Natural killer cell treated with Interleukin-12 subunit alpha and Interleukin-12 subunit beta and Interleukin-15 and Interleukin-18, amount 100 ng/mL, for 72 hours (primary cell): ENCODE measurements around the gene IFITM5. TPM values are rescaled to one million over a fixed set of nuclear protein-coding genes. Genes with fewer than 3 reads are reported as not detected.
"Not testable (repeated sequence)": the region's sequence is repeated elsewhere in the genome, so short reads cannot be mapped to it uniquely, and the experiment has no call there.

Source experiments
- ATAC-seq, 2 donors: fragments of 150-1000 bp; cut with Tn5 transposase in 1 of 2; sonication (Bioruptor Pico), chemical (Tn5 transposase) in 1 of 2; 2 replicates each; pipeline ENCODE4 v1.10.0; 2021
- DNase-seq: peaks from one replicate; pipeline ENCODE4 v3.0.0; 2022; ENCODE audit warnings: low spot score
- H3K27ac Mint-ChIP-seq, 2 donors: 1 replicate in 1 of 2; 2 replicates in 1 of 2; pipeline ENCODE4 v1.8.0; 2022; ENCODE audit warnings: mixed read lengths in 2 of 2, mild to moderate bottlenecking in 1 of 2, moderate library complexity in 1 of 2
- H3K27me3 Mint-ChIP-seq, 2 donors: 1 replicate in 1 of 2; 2 replicates in 1 of 2; pipeline ENCODE4 v1.8.0; 2022; ENCODE audit warnings: mixed read lengths in 2 of 2
- H3K36me3 Mint-ChIP-seq: one replicate; pipeline ENCODE4 v1.8.0; 2022; ENCODE audit warnings: mixed read lengths
- H3K4me1 Mint-ChIP-seq, 2 donors: 1 replicate in 1 of 2; 2 replicates in 1 of 2; pipeline ENCODE4 v1.8.0; 2022; ENCODE audit warnings: low read depth in 2 of 2, mixed read lengths in 2 of 2, mild to moderate bottlenecking in 1 of 2
- H3K4me3 Mint-ChIP-seq: one replicate; pipeline ENCODE4 v1.8.0; 2022; ENCODE audit warnings: mixed read lengths
- H3K9me3 Mint-ChIP-seq: 2 replicates; pipeline ENCODE4 v1.8.0; 2022; ENCODE audit warnings: mixed read lengths
- total RNA-seq, 2 donors: library from RNA; stranded (reverse); gene quantifications; one replicate each; pipeline ENCODE4 v1.2.3, GENCODE V29; 2022

IFITM5 gene
- total RNA-seq, 2 donors from 2014 or later: not detected

GRCh38 chr11:291281-292210 lies 7.8 kb downstream of the IFITM5 start:
- peaks cover 13 to 21% of the 10 kb centered on the region in 2 donors for H3K4me1 Mint-ChIP-seq
- H3K27ac Mint-ChIP-seq: no peak overlapping the region
- ATAC-seq (no peak), DNase-seq (peak; percentile 56)
- no peaks in the 10 kb centered on the region for H3K36me3 Mint-ChIP-seq
- H3K9me3 Mint-ChIP-seq: no peaks in the 10 kb centered on the region
- H3K27me3 Mint-ChIP-seq: peaks cover 0 to 7% of the 10 kb centered on the region in 2 donors
- H3K4me3 Mint-ChIP-seq: no peak overlapping the region

GRCh38 chr11:290621-291231 lies 8.6 kb downstream of the IFITM5 start:
- H3K4me3 Mint-ChIP-seq: peak overlapping the region; percentile 59
- no peak overlapping the region for H3K27ac Mint-ChIP-seq
- no peaks in the 10 kb centered on the region for H3K36me3 Mint-ChIP-seq
- DNase-seq (peak; percentile 57), ATAC-seq (no peak)
- H3K4me1 Mint-ChIP-seq: peaks cover 13 to 21% of the 10 kb centered on the region in 2 donors
- peaks cover 0 to 12% of the 10 kb centered on the region in 2 donors for H3K27me3 Mint-ChIP-seq
- no peaks in the 10 kb centered on the region for H3K9me3 Mint-ChIP-seq

DNA sequence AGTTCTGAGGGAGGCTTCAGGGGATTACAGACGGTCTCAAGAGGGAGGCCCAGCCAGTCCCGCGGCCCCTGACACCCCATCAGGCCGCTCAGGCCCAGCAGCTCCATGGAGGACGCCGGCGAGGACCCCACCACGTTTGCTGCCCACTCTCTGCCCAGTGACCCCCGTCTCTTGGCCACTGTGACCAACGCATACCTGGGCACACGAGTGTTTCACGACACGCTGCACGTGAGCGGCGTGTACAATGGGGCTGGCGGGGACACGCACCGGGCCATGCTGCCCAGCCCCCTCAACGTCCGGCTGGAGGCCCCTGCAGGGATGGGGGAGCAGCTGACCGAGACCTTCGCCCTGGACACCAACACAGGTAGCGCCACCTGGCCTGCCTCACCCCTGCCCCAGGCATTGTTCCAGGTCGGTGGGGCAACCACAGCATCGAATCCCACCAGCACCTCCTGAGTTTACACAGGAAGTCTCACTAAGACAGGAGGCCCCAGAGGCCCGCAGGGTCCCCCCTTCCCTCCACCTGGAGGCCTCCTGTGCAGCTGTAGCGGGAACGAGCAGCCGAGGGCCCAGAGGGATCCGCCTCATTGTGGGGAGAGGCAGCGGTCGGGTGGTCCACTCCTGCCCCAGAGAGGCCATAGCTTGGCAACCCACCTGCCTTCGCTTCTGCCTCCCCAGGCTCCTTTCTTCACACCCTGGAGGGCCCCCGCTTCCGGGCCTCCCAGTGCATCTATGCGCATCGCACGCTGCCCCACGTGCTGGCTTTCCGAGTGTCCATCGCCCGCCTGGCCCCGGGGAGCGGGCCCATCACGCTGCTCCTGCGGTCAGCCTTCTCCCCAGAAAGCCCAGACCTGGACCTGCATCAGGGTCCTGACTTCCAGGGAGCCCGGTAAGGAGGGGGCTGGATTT lies 9.4 kb downstream of the IFITM5 start:
- H3K27me3 Mint-ChIP-seq: peaks cover 0 to 14% of the 10 kb centered on the region in 2 donors
- H3K4me3 Mint-ChIP-seq: peak overlapping the region; percentile 59
- H3K27ac Mint-ChIP-seq: no peak overlapping the region
- no peaks in the 10 kb centered on the region for H3K36me3 Mint-ChIP-seq
- peaks cover 13 to 22% of the 10 kb centered on the region in 2 donors for H3K4me1 Mint-ChIP-seq
- ATAC-seq (no peak), DNase-seq (peak; percentile 53)
- H3K9me3 Mint-ChIP-seq: no peaks in the 10 kb centered on the region

DNA sequence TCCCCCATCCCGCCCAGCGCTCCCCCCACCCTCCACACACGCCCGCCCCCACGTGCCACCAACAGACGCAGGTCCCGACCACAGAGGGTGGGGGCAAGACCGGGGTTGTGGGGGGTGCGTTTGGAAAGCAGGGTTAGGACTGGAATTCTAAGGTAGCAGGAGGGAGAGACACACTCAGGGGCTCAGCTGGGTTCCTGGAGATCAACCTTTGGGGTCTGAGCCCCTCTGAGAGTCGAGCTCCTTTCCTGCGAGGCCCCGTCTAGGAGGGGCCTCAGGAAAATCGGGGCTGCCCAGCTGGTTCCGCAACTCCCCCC lies 10.0 kb downstream of the IFITM5 start:
- Mint-ChIP-seq H3K4me3 (peak overlapping the region; percentile 59), H3K27me3 (peaks cover 0 to 15% of the 10 kb centered on the region in 2 donors), H3K27ac (no peak overlapping the region), H3K9me3 (no peaks in the 10 kb centered on the region), H3K4me1 (peaks cover 13 to 23% of the 10 kb centered on the region in 2 donors), H3K36me3 (no peaks in the 10 kb centered on the region)
- ATAC-seq (peak in 1 of 2 donors; percentile 1), DNase-seq (peak; percentile 56)

GRCh38 chr11:288478-289397 lies 10.6 kb downstream of the IFITM5 start, which contains the start of gene PGGHG:
TSS of gene PGGHG (plus strand) at chr11:289126. CDS start at chr11:289817, 691 bp downstream.
- Mint-ChIP-seq H3K9me3 (no peaks in the 10 kb centered on the region), H3K4me3 (peak within 1 kb of the TSS; percentile 90), H3K27me3 (peaks cover 2 to 16% of the 10 kb centered on the region in 2 donors), H3K27ac (peak within 1 kb of the TSS; percentile 51 to 68), H3K4me1 (peaks cover 15 to 24% of the 10 kb centered on the region in 2 donors), H3K36me3 (no peaks in the 10 kb centered on the region)
- ATAC-seq: peak; percentile 86 to 92
- DNase-seq: peak; percentile 85

- DNase-seq (peak; percentile 49), ATAC-seq (no peak)
- no peaks in the 10 kb centered on the region for H3K9me3 Mint-ChIP-seq
- H3K4me3 Mint-ChIP-seq: peak overlapping the region; percentile 90
- H3K27ac Mint-ChIP-seq: peak overlapping the region; percentile 51 to 68
- H3K4me1 Mint-ChIP-seq: peaks cover 19 to 29% of the 10 kb centered on the region in 2 donors
- H3K36me3 Mint-ChIP-seq: no peaks in the 10 kb centered on the region
- peaks cover 5 to 19% of the 10 kb centered on the region in 2 donors for H3K27me3 Mint-ChIP-seq
Observed at GRCh38 chr11:287821-288477, 11.4 kb downstream of the IFITM5 start.

DNA sequence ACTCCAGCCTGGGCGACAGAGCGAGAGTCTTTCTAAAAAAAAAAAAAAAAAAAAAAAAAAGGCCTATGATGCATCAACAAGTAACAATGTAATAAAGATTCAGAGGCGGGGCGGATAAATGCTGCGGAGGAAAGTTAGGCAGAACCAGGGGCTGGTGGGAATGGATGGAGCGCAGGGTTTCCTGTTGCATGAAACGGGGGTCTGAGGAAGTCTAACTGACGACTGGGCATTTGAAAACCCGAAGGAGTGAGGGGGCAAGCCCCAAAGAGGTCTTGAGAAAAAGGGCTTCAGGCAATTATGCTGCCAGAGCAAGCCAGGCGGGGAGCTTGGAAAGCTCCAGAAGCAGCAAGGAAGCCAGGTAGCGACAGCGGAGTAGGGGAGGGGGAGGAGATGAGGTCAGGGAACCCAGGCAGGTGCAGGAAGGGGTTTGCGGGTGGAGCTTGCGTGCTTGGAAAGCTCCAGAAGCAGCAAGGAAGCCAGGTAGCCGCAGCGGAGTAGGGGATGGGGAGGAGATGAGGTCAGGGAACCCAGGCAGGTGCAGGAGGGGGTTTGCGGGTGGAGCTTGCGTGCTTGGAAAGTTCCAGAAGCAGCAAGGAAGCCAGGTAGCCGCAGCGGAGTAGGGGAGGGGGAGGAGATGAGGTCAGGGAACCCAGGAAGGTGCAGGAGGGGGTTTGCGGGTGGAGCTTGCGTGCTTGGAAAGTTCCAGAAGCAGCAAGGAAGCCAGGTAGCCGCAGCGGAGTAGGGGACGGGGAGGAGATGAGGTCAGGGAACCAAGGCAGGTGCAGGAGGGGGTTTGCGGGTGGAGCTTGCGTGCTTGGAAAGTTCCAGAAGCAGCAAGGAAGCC lies 12.1 kb downstream of the IFITM5 start:
- ATAC-seq, H3K36me3 Mint-ChIP-seq, DNase-seq, H3K9me3 Mint-ChIP-seq: not testable (repeated sequence)
- Mint-ChIP-seq H3K4me1 (peaks cover 19 to 36% of the 10 kb centered on the region in 2 donors), H3K4me3 (peak overlapping the region; percentile 90), H3K27ac (peak overlapping the region; percentile 51 to 68), H3K27me3 (peaks cover 13 to 25% of the 10 kb centered on the region in 2 donors)

- ATAC-seq (no peak), DNase-seq (no peak)
- no peak overlapping the region for H3K27ac Mint-ChIP-seq
- H3K4me1 Mint-ChIP-seq: peaks cover 18 to 42% of the 10 kb centered on the region in 2 donors
- H3K27me3 Mint-ChIP-seq: peaks cover 20 to 33% of the 10 kb centered on the region in 2 donors
- H3K9me3 Mint-ChIP-seq: no peaks in the 10 kb centered on the region
- H3K36me3 Mint-ChIP-seq: no peaks in the 10 kb centered on the region
- H3K4me3 Mint-ChIP-seq: no peak overlapping the region
Observed at GRCh38 chr11:285894-286220, 13.5 kb downstream of the IFITM5 start.

GRCh38 chr11:285021-285893 lies 14.1 kb downstream of the IFITM5 start:
- Mint-ChIP-seq H3K9me3 (no peaks in the 10 kb centered on the region), H3K4me1 (peaks cover 17 to 41% of the 10 kb centered on the region in 2 donors), H3K27ac (no peak overlapping the region), H3K4me3 (no peak overlapping the region), H3K36me3 (no peaks in the 10 kb centered on the region), H3K27me3 (peaks cover 20 to 33% of the 10 kb centered on the region in 2 donors)
- DNase-seq (no peak), ATAC-seq (no peak)

GRCh38 chr11:284105-285020 lies 15.0 kb downstream of the IFITM5 start:
- H3K27me3 Mint-ChIP-seq: peaks cover 20 to 33% of the 10 kb centered on the region in 2 donors
- peaks cover 17 to 38% of the 10 kb centered on the region in 2 donors for H3K4me1 Mint-ChIP-seq
- no peak overlapping the region for H3K4me3 Mint-ChIP-seq
- no peaks in the 10 kb centered on the region for H3K9me3 Mint-ChIP-seq
- H3K36me3 Mint-ChIP-seq: no peaks in the 10 kb centered on the region
- DNase-seq (peak; percentile 62), ATAC-seq (no peak)
- no peak overlapping the region for H3K27ac Mint-ChIP-seq
